ENCODE data around the gene MTA3. TPM values are rescaled to one million over a fixed set of nuclear protein-coding genes. Genes with fewer than 3 reads are reported as not detected.
A peak's percentile ranks its signal among the peaks of the same experiment; 100 is the strongest.

The MTA3 gene
- total RNA-seq, 1 donor from 2014 or later: 107 TPM

GRCh38 chr2:42788478-42788793 lies 220.0 kb downstream of the MTA3 start:
- Mint-ChIP-seq H3K4me1 (peaks cover 26% of the 10 kb centered on the region), H3K27me3 (ENCODE audit: low read depth) (no peaks in the 10 kb centered on the region), H3K36me3 (peaks cover 3% of the 10 kb centered on the region), H3K4me3 (no peak overlapping the region), H3K9me3 (no peaks in the 10 kb centered on the region), H3K27ac (no peak overlapping the region)
- no peak for DNase-seq (ENCODE audit: low spot score in 2 of 2, unreplicated experiment in 2 of 2)
- no peak for TF ChIP-seq CTCF (IDR thresholded peaks at IDR 0.05; ENCODE audit: unreplicated experiment)

GRCh38 chr2:42788882-42789281 lies 220.4 kb downstream of the MTA3 start:
- Mint-ChIP-seq H3K27ac (no peak overlapping the region), H3K9me3 (no peaks in the 10 kb centered on the region), H3K27me3 (ENCODE audit: low read depth) (no peaks in the 10 kb centered on the region), H3K4me3 (no peak overlapping the region), H3K36me3 (peaks cover 2% of the 10 kb centered on the region), H3K4me1 (peaks cover 30% of the 10 kb centered on the region)
- TF ChIP-seq CTCF (IDR thresholded peaks at IDR 0.05; ENCODE audit: unreplicated experiment): no peak
- DNase-seq (ENCODE audit: low spot score in 2 of 2, unreplicated experiment in 2 of 2): no peak

GRCh38 chr2:42789751-42790150 lies 221.3 kb downstream of the MTA3 start:
- Mint-ChIP-seq H3K4me1 (peaks cover 39% of the 10 kb centered on the region), H3K27me3 (ENCODE audit: low read depth) (no peaks in the 10 kb centered on the region), H3K4me3 (peak overlapping the region; percentile 14), H3K36me3 (no peaks in the 10 kb centered on the region), H3K27ac (no peak overlapping the region), H3K9me3 (no peaks in the 10 kb centered on the region)
- no peak for TF ChIP-seq CTCF (IDR thresholded peaks at IDR 0.05; ENCODE audit: unreplicated experiment)
- DNase-seq (ENCODE audit: low spot score in 2 of 2, unreplicated experiment in 2 of 2): no peak

- peaks cover 11% of the 10 kb centered on the region for H3K36me3 Mint-ChIP-seq
Measured at GRCh38 chr2:42791606-42792005, 223.2 kb downstream of the MTA3 start.

GRCh38 chr2:42792087-42792582 lies 223.7 kb downstream of the MTA3 start:
- peaks cover 13% of the 10 kb centered on the region for H3K36me3 Mint-ChIP-seq
- no peaks in the 10 kb centered on the region for H3K27me3 Mint-ChIP-seq (ENCODE audit: low read depth)
- H3K9me3 Mint-ChIP-seq: peaks cover 6% of the 10 kb centered on the region
- H3K4me3 Mint-ChIP-seq: peak overlapping the region; percentile 87
- no peak for DNase-seq (ENCODE audit: low spot score in 2 of 2, unreplicated experiment in 2 of 2)
- no peak for TF ChIP-seq CTCF (IDR thresholded peaks at IDR 0.05; ENCODE audit: unreplicated experiment)
- H3K27ac Mint-ChIP-seq: peak overlapping the region; percentile 97
- H3K4me1 Mint-ChIP-seq: peaks cover 47% of the 10 kb centered on the region

More at GRCh38 chr2:42791606-42792005, 223.2 kb downstream of the MTA3 start:
- H3K27me3 Mint-ChIP-seq (ENCODE audit: low read depth): no peaks in the 10 kb centered on the region
- DNase-seq (ENCODE audit: low spot score in 2 of 2, unreplicated experiment in 2 of 2): no peak
- no peak for TF ChIP-seq CTCF (IDR thresholded peaks at IDR 0.05; ENCODE audit: unreplicated experiment)
- H3K4me3 Mint-ChIP-seq: peak overlapping the region; percentile 87
- H3K27ac Mint-ChIP-seq: peak overlapping the region; percentile 97
- peaks cover 4% of the 10 kb centered on the region for H3K9me3 Mint-ChIP-seq
- H3K4me1 Mint-ChIP-seq: peaks cover 48% of the 10 kb centered on the region

Data from mesothelial cell of epicardium (in vitro differentiated cells).